Neural cell (in vitro differentiated cells): ENCODE results near the gene P2RX1.

ENCODE experiments used
- CTCF ChIP-seq: fragments of 450-650 bp; IDR thresholded peaks from 2 replicates; pipeline ENCODE4 v1.5.1; 2014; ENCODE audit warnings: antibody characterized with exemption, mild to moderate bottlenecking, moderate library complexity; ENCODE audit not compliant: poor library complexity, severe bottlenecking
- EP300 ChIP-seq: fragments of 450-650 bp; conservative IDR thresholded peaks from 2 replicates; pipeline ENCODE4 v1.6.1; 2014; ENCODE audit warnings: antibody characterized with exemption, mild to moderate bottlenecking, moderate library complexity; ENCODE audit not compliant: poor library complexity, severe bottlenecking
- EZH2 ChIP-seq: fragments of 200-600, 300-800 bp; shearing (Covaris generic), sonication (generic); IDR thresholded peaks from 2 replicates; pipeline ENCODE4 v1.6.1; 2014; ENCODE audit warnings: antibody characterized with exemption, low read length, borderline replicate concordance, mild to moderate bottlenecking; ENCODE audit not compliant: insufficient read depth, poor library complexity, severe bottlenecking
- MXI1 ChIP-seq: fragments of 450-650 bp; conservative IDR thresholded peaks from 2 replicates; pipeline ENCODE4 v1.6.1; 2014; ENCODE audit warnings: antibody characterized with exemption, mild to moderate bottlenecking; ENCODE audit not compliant: poor library complexity, severe bottlenecking
- POLR2AphosphoS5 ChIP-seq: IDR thresholded peaks from 2 replicates; pipeline ENCODE4 v1.6.1; 2012
- RAD21 ChIP-seq: fragments of 450-650 bp; conservative IDR thresholded peaks from 2 replicates; pipeline ENCODE4 v1.6.1; 2014; ENCODE audit warnings: antibody characterized with exemption, mild to moderate bottlenecking, moderate library complexity
- REST ChIP-seq: IDR thresholded peaks from 2 replicates; pipeline ENCODE4 v1.6.1; 2012; ENCODE audit warnings: borderline replicate concordance
- TAF1 ChIP-seq: IDR thresholded peaks from 2 replicates; pipeline ENCODE4 v1.6.1; 2012; ENCODE audit warnings: low read depth

GRCh38 chr17:3889325-3890012 is 26.8 kb downstream of the P2RX1 start:
- TF ChIP-seq POLR2AphosphoS5 = no peak
- TF ChIP-seq CTCF = no peak
- TF ChIP-seq TAF1 = no peak
- no peak for TF ChIP-seq MXI1
- TF ChIP-seq EZH2 = no peak
- no peak for TF ChIP-seq RAD21
- TF ChIP-seq REST = no peak
- TF ChIP-seq EP300 = no peak
